Neural progenitor cell (in vitro differentiated cells): ENCODE measurements around the gene PUDP. TPM values are rescaled to one million over a fixed set of nuclear protein-coding genes. Genes with fewer than 3 reads are reported as not detected.
A peak's percentile ranks its signal among the peaks of the same experiment; 100 is the strongest.

Experiments
- DNase-seq: peaks from one replicate; pipeline ENCODE4 v3.0.0-alpha.2; 2016; ENCODE audit warnings: low spot score
- H2AFZ ChIP-seq: fragments of 200-600 bp; sonication (generic); replicated peaks from 2 replicates; pipeline ENCODE4 v1.6.1; 2016; ENCODE audit warnings: antibody characterized with exemption
- H3F3A ChIP-seq: fragments of 200-600 bp; sonication (generic); 2 replicates; pipeline ENCODE4 v1.6.1; 2016; ENCODE audit warnings: antibody characterized with exemption, low read depth
- H3K27ac ChIP-seq: fragments of 200-600 bp; sonication (generic); 2 replicates; pipeline ENCODE4 v1.5.1; 2016; ENCODE audit warnings: mild to moderate bottlenecking
- H3K27me3 ChIP-seq: fragments of 200-600 bp; sonication (generic); 2 replicates; pipeline ENCODE4 v1.6.1; 2016; ENCODE audit warnings: mild to moderate bottlenecking, moderate library complexity
- H3K36me3 ChIP-seq: fragments of 200-600 bp; sonication (generic); 2 replicates; pipeline ENCODE4 v1.5.1; 2016
- H3K4me1 ChIP-seq: fragments of 200-600 bp; sonication (generic); 2 replicates; pipeline ENCODE4 v1.6.1; 2016; ENCODE audit warnings: mixed run types
- H3K4me2 ChIP-seq: fragments of 200-600 bp; sonication (generic); 2 replicates; pipeline ENCODE4 v1.6.1; 2016
- H3K4me3 ChIP-seq: fragments of 200-600 bp; sonication (generic); 2 replicates; pipeline ENCODE4 v1.5.1; 2016
- H3K79me2 ChIP-seq: fragments of 200-600 bp; sonication (generic); 2 replicates; pipeline ENCODE4 v1.6.1; 2016; ENCODE audit warnings: low read depth
- H3K9ac ChIP-seq: fragments of 200-600 bp; sonication (generic); 2 replicates; pipeline ENCODE4 v1.6.1; 2016
- H3K9me3 ChIP-seq: fragments of 200-600 bp; sonication (generic); 2 replicates; pipeline ENCODE4 v1.5.1; 2016; ENCODE audit warnings: low read depth
- H4K20me1 ChIP-seq: fragments of 200-600 bp; sonication (generic); 2 replicates; pipeline ENCODE4 v1.6.1; 2016; ENCODE audit warnings: low read depth
- H3K27ac Mint-ChIP-seq: 3 replicates; pipeline ENCODE4 v1.8.0; 2021; ENCODE audit warnings: mixed read lengths
- H3K27me3 Mint-ChIP-seq: 2 replicates; pipeline ENCODE4 v1.8.0; 2022; ENCODE audit warnings: low read depth, mild to moderate bottlenecking, inconsistent platforms, moderate library complexity, mixed read lengths; ENCODE audit not compliant: insufficient read depth
- H3K36me3 Mint-ChIP-seq: 3 replicates; pipeline ENCODE4 v1.8.0; 2021; ENCODE audit warnings: mixed read lengths
- H3K4me1 Mint-ChIP-seq: 3 replicates; pipeline ENCODE4 v1.8.0; 2021; ENCODE audit warnings: mixed read lengths
- H3K4me3 Mint-ChIP-seq: 3 replicates; pipeline ENCODE4 v1.8.0; 2021; ENCODE audit warnings: mild to moderate bottlenecking, moderate library complexity, mixed read lengths
- H3K9me3 Mint-ChIP-seq: 3 replicates; pipeline ENCODE4 v1.8.0; 2020; ENCODE audit warnings: mixed read lengths
- EZH2 ChIP-seq: fragments of 200-600 bp; sonication (generic); IDR thresholded peaks from 2 replicates; pipeline ENCODE4 v1.6.1; 2017; ENCODE audit warnings: antibody characterized with exemption, mild to moderate bottlenecking, moderate library complexity
- EZH2phosphoT487 ChIP-seq: fragments of 200-600 bp; sonication (generic); IDR thresholded peaks from 2 replicates; pipeline ENCODE4 v1.6.1; 2017; ENCODE audit warnings: antibody characterized with exemption
- total RNA-seq: library from RNA; depleted of rRNA; stranded (reverse); fragments of >200 nt; gene quantifications from 2 replicates; pipeline ENCODE4 v1.2.3, GENCODE V29; 2015; ENCODE audit warnings: low replicate concordance
- TF ChIP-seq, protein P1 (sequence below): fragments of 200-600 bp; sonication (generic); IDR thresholded peaks from 2 replicates; pipeline ENCODE4 v1.5.1; 2017; ENCODE audit warnings: antibody characterized with exemption, mild to moderate bottlenecking

Gene PUDP
- 20.6 and 29.1 TPM in 2 replicates for total RNA-seq

DNA sequence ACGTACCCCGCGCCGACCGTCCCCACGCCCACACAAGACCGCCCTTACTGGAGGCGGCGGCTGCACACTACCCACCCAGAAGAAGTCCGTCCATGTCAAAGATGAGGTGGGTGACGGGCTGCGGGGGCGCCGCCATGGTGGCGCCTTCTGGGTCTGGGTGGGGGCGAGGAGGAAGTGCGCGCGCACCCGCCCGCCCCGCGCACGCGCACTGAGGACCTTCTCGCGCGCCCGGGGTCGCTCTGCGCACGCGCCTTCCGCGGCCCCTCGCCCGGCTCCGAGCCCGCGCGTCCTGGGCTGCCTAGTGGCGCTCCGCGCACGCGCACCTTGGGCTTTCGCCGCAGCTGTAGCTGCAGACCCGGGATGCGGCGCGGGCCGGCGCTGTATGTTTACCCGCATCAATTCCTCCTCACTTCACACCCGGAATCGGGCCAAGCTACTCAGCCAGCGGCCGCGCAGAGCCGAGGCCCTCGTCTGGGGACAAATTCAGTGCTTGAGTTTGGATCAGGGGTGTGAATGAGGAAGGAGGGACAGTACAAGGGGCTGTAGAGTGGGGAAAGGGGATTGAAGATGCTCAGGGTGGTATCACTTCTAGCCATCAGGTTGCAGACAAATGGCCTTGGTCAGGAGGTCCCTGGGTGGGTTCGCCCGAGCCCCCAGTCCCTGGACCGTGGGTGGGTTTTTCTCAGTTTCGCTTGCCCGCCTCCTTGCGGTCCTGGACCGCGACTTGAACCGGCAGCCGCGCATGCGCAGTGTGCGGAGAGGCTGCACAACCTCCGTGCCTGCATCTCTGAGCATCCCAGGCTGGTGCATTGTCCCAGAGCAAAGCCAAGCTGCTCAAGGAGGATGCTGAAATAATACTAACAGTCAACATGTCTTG lies at the start of gene PUDP:
PUDP (minus strand) TSS at position 176 of the 877 bp plus-strand sequence; CDS start at position 136, 40 bp downstream.
- Mint-ChIP-seq H3K4me1 (peaks cover 14% of the 10 kb centered on the region), H3K27ac (peak within 1 kb of the TSS; percentile 93), H3K36me3 (peaks cover 12% of the 10 kb centered on the region), H3K27me3 (peaks cover 8% of the 10 kb centered on the region), H3K4me3 (peak within 1 kb of the TSS; percentile 93), H3K9me3 (no peaks in the 10 kb centered on the region)
- no peaks in the 10 kb centered on the region for H3K9me3 ChIP-seq
- H3K79me2 ChIP-seq, result peaks cover 13% of the 10 kb centered on the region
- H3K4me2 ChIP-seq, result peak within 1 kb of the TSS; percentile 79
- peak within 1 kb of the TSS; percentile 68 for H2AFZ ChIP-seq
- H3K27me3 ChIP-seq, result no peaks in the 10 kb centered on the region
- no peak for TF ChIP-seq EZH2
- TF ChIP-seq EZH2phosphoT487, result no peak
- TF ChIP-seq, protein P1, sequence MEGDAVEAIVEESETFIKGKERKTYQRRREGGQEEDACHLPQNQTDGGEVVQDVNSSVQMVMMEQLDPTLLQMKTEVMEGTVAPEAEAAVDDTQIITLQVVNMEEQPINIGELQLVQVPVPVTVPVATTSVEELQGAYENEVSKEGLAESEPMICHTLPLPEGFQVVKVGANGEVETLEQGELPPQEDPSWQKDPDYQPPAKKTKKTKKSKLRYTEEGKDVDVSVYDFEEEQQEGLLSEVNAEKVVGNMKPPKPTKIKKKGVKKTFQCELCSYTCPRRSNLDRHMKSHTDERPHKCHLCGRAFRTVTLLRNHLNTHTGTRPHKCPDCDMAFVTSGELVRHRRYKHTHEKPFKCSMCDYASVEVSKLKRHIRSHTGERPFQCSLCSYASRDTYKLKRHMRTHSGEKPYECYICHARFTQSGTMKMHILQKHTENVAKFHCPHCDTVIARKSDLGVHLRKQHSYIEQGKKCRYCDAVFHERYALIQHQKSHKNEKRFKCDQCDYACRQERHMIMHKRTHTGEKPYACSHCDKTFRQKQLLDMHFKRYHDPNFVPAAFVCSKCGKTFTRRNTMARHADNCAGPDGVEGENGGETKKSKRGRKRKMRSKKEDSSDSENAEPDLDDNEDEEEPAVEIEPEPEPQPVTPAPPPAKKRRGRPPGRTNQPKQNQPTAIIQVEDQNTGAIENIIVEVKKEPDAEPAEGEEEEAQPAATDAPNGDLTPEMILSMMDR, result no peak
- H4K20me1 ChIP-seq, result no peaks in the 10 kb centered on the region
- H3K9ac ChIP-seq, result peak within 1 kb of the TSS; percentile 10
- peak within 1 kb of the TSS; percentile 77 for H3K27ac ChIP-seq
- no peaks in the 10 kb centered on the region for H3F3A ChIP-seq
- H3K4me1 ChIP-seq, result peaks cover 3% of the 10 kb centered on the region
- H3K36me3 ChIP-seq, result no peaks in the 10 kb centered on the region
- peak within 1 kb of the TSS; percentile 55 for H3K4me3 ChIP-seq
- DNase-seq, result peak; percentile 96

DNA sequence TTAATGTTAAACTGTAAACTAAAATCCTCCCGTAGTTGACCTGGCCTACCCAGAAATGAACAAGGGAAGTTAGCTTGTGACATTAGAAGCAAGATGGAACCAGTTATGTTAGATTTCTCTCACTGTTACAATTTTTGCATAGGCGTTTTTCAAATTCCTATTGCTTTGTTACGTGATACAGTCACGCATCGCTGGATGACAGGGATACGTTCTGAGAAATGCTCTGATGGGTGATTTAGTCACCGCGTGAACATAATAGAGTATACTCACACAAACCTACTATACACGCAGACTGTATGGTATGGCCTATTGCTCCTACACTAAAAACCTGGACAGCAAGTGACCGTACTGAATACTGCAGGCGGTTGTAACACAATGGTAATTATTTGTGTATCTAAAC lies 46.7 kb upstream of the PUDP start:
- no peak overlapping the region for H3K27ac Mint-ChIP-seq
- Histone ChIP-seq H3K4me2 (no peak overlapping the region), H3K9me3 (no peaks in the 10 kb centered on the region), H3K36me3 (no peaks in the 10 kb centered on the region), H3F3A (peaks cover 8% of the 10 kb centered on the region), H3K27me3 (no peaks in the 10 kb centered on the region), H3K4me3 (no peak overlapping the region), H3K9ac (no peak overlapping the region), H2AFZ (no peak overlapping the region), H3K4me1 (peaks cover 8% of the 10 kb centered on the region), H3K79me2 (no peaks in the 10 kb centered on the region), H3K27ac (no peak overlapping the region), H4K20me1 (no peaks in the 10 kb centered on the region)
- peaks cover 13% of the 10 kb centered on the region for H3K4me1 Mint-ChIP-seq
- no peak for DNase-seq
- TF ChIP-seq, protein P1, result no peak
- TF ChIP-seq EZH2phosphoT487 (no peak), EZH2 (no peak)
- no peak overlapping the region for H3K4me3 Mint-ChIP-seq
- H3K27me3 Mint-ChIP-seq, result peaks cover 5% of the 10 kb centered on the region
- H3K36me3 Mint-ChIP-seq, result peaks cover 13% of the 10 kb centered on the region
- peaks cover 17% of the 10 kb centered on the region for H3K9me3 Mint-ChIP-seq

DNA sequence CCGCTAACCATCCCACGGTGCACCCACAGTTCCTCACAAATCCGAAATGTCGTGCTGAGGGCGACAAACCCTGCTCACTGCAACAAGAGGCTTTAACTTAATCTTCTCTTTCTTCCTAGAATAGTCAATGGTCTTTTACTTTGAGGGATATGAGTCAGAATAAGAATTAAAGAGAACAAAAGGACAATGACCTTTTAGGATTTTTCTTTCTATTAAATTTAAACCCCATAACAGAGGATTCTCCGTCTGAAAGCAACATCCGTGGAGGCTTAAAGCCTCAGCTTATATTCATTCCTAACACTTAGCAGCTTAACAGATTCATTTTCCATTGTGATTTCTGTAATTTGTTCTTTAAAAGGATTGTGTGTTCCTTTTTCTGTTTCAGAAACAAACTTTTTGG lies 44.9 kb upstream of the PUDP start:
- peaks cover 22% of the 10 kb centered on the region for H3K9me3 Mint-ChIP-seq
- no peak overlapping the region for H2AFZ ChIP-seq
- no peak overlapping the region for H3K9ac ChIP-seq
- H3K4me3 ChIP-seq, result no peak overlapping the region
- peaks cover 8% of the 10 kb centered on the region for H3F3A ChIP-seq
- peak overlapping the region; percentile 40 for H3K4me2 ChIP-seq
- no peaks in the 10 kb centered on the region for H3K9me3 ChIP-seq
- H3K27me3 Mint-ChIP-seq, result peaks cover 5% of the 10 kb centered on the region
- no peaks in the 10 kb centered on the region for H3K79me2 ChIP-seq
- peak; percentile 27 for DNase-seq
- peaks cover 22% of the 10 kb centered on the region for H3K4me1 Mint-ChIP-seq
- no peaks in the 10 kb centered on the region for H3K36me3 ChIP-seq
- peaks cover 11% of the 10 kb centered on the region for H3K36me3 Mint-ChIP-seq
- no peaks in the 10 kb centered on the region for H3K27me3 ChIP-seq
- no peaks in the 10 kb centered on the region for H4K20me1 ChIP-seq
- no peak overlapping the region for H3K27ac ChIP-seq
- H3K4me3 Mint-ChIP-seq, result no peak overlapping the region
- peaks cover 12% of the 10 kb centered on the region for H3K4me1 ChIP-seq
- TF ChIP-seq, protein P1, result no peak
- TF ChIP-seq EZH2phosphoT487 (no peak), EZH2 (no peak)
- peak overlapping the region; percentile 5 for H3K27ac Mint-ChIP-seq
